ENCODE data around the gene CFAP74. TPM values are rescaled to one million over a fixed set of nuclear protein-coding genes. Genes with fewer than 3 reads are reported as not detected.

Gene CFAP74
- not detected in 2 replicates for total RNA-seq

GRCh38 chr1:2003541-2004131 lies at the start of gene CFAP74:
CFAP74 (minus strand) TSS chr1:2003786; CDS start chr1:1990956, 12,830 bp downstream.

DNA sequence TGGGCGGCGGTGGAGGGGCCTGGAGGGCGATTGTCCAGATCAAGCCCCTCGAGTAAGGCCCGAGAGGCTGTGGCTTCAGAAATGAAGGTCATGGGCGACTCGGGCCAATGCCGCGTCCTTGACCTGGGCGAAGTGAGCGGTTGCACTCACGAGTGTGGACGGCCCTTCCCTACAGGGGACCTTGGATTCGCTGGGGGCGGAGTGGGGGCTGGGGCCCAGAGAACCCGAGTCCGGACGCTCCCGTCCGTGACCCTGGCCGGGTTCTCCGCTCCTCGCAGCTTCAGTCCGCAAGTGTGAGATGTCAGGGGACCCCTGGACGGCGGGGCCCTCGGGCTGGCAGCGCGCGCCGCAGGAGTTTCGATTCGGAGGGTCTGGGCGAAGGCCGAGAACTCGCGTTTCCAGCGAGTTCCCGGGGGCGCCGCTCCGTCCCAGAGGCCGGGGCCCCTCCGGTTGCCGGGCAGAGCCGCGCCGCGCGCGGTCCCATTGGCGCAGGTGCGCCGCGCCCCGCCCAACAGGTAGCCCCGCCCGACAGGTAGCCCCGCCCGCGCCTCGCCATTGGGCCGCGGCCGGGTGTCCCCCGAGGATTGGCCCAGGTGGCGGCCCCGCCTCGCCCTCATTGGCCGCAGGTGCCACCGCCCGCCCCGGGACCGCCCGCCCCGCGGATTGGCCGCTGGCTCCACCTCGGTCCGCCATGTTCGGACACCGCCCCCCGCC lies 46.3 kb upstream of the CFAP74 start, which contains the start of gene PRKCZ:
Gene PRKCZ (plus strand): TSS at position 694 of the 714 bp plus-strand sequence. CDS start 220 bp downstream, outside the sequence.

DNA sequence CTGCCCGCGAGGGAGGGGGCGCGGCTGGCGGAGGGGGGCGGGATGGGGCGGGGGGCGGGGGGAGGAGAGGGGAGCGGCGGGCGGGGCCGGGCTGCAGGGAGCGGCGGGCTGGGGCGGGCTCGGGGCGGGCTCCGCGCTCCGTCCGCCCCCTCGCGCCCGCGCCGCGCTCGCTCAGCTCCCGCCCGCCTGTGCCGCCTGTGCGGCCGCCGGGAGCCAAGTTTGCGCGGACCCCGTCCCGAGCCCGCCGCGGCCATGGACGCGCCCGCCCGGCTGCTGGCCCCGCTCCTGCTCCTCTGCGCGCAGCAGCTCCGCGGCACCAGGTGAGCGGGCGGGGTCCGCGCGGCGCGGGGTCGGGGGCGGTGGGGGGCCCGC lies 15.6 kb upstream of the CFAP74 start, which contains the start of gene GABRD:
Gene GABRD (plus strand): TSS at position 174 of the 372 bp plus-strand sequence. CDS start 79 bp downstream, at position 253.

GRCh38 chr1:1918901-1919303 lies 84.7 kb downstream of the CFAP74 start, which contains the start of gene TMEM52:
TMEM52 (minus strand) TSS chr1:1919279; CDS start chr1:1919265, 14 bp downstream.

DNA sequence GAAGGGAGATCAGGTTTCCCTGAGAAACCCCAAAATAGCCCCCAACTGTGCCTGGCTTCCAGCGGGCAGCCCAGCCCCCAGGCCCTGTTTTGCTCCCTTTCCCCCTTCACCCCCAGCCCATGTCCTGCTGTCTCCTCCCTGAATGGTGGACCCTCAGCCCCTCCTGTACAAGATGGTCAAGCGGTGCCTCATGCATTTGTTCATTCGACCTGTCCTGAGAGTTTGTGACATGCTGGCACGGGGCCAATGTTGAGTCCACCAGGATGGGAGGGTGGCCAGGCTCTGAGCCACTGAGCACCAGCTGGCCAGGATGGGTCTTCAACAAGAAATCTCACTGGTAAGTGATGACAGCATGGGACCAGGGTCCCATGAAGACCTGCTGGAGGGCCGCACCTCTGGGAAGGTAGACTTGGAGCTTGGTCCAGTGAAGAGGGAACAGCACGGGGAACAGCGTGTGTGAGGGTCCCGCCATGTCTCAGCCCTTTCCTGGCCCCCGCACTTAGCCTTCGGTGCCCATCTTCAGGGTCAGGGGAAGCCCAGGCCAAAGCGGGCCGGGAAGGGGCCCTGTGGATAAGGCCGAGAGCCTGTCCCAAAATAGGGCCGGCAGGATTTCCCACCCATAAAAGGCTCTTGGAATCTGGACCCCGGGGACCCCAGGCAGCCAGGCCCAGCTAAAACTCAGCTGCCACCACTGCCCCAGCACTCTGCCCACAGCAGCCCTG lies 88.5 kb downstream of the CFAP74 start, which contains the start of gene CALML6:
Gene CALML6 (plus strand): TSS at position 290 of the 722 bp plus-strand sequence. CDS start 21 bp downstream, at position 311.

GRCh38 chr1:1890506-1891348 lies 112.9 kb downstream of the CFAP74 start, which contains the start of gene GNB1:
GNB1 (minus strand) TSS chr1:1891087; CDS start chr1:1825453, 65,634 bp downstream.

Other genes with a start within 250 kb of the CFAP74 start
- 28.9 and 31.5 TPM in 2 replicates for gene NADK, start 225.3 kb downstream of the CFAP74 start, total RNA-seq
- gene GNB1, start 112.7 kb downstream of the CFAP74 start, total RNA-seq = 79.4 and 88.2 TPM in 2 replicates
- gene CALML6, start 88.5 kb downstream of the CFAP74 start, total RNA-seq = under 0.01 TPM in 1 of 2 replicates, not detected in the other
- gene TMEM52, start 84.5 kb downstream of the CFAP74 start, total RNA-seq = not detected in 2 replicates
- 0.86 and 1.3 TPM in 2 replicates for gene GABRD, start 15.6 kb upstream of the CFAP74 start, total RNA-seq
- 28.4 and 33.2 TPM in 2 replicates for gene PRKCZ, start 46.6 kb upstream of the CFAP74 start, total RNA-seq
- 12.5 and 13.2 TPM in 2 replicates for gene FAAP20, start 191.0 kb upstream of the CFAP74 start, total RNA-seq
- gene SKI, start 224.5 kb upstream of the CFAP74 start, total RNA-seq = 18.1 and 18.7 TPM in 2 replicates

All from dermis lymphatic vessel endothelial cell (primary cell).